Panc1 (cell line): ENCODE data around the gene TBC1D23.

Source experiments
- POLR2AphosphoS5 ChIP-seq: IDR thresholded peaks from 2 replicates; pipeline ENCODE4 v1.6.1; 2012; ENCODE audit warnings: mild to moderate bottlenecking, low read depth, low read length, moderate library complexity
- SIN3A ChIP-seq: IDR thresholded peaks from 2 replicates; pipeline ENCODE4 v1.6.1; 2012; ENCODE audit warnings: low read depth, mild to moderate bottlenecking, low read length, moderate library complexity, borderline replicate concordance; ENCODE audit not compliant: insufficient read depth
- TF ChIP-seq, protein P1 (sequence below): fragments of 450-650 bp; IDR thresholded peaks from 2 replicates; pipeline ENCODE4 v1.5.1; 2017; ENCODE audit warnings: mild to moderate bottlenecking
- TF ChIP-seq, protein P2 (sequence below), 2 experiments: IDR thresholded peaks; 2 replicates each; pipeline ENCODE4 v1.6.1; 2011 to 2012; ENCODE audit warnings: low read depth in 2 of 2, control low read depth in 1 of 2, low read length in 1 of 2, mild to moderate bottlenecking in 1 of 2, moderate library complexity in 1 of 2; ENCODE audit not compliant: insufficient read depth in 1 of 2

DNA sequence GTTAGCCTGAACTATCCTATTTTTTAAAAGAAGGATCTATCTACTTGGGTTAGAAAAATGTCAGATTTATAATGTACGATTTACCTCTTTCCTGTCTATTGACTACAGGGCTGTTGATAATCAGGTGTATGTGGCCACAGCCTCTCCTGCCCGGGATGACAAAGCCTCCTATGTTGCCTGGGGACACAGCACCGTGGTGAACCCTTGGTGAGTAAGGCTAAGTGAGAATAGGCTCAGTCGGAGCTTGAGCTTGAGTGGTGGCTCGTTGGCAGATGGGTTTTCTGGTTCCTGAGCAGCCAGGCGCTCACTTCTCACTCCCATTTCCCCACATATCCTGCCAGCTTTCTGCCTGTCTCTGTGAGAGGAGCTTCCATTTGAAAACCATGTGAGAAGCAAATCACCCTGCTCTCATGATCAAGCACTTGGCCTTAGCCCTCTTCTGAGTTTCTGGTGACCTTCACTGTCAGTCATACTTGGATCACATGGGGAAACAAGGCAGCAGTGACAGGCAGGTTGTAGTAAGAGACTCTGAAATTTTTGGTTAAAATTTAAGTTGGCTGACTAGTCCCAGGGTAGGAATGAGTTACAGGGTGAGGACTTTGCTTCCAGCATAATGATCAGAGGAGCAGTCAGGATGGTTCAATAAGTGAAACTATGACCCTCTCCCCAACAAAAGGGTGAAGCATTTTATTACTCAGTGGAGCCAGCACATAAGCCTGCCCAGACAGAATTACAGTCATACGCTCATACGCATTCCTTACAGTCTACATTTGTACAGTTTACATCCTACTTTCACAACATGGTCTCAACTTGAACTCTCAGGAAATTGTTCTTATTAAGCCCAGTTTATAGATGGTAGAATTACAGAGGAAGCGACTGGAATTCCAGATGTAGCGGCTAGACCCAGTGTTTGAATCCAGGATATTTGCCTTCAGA is 91.8 kb downstream of the TBC1D23 start:
- TF ChIP-seq, protein P1, sequence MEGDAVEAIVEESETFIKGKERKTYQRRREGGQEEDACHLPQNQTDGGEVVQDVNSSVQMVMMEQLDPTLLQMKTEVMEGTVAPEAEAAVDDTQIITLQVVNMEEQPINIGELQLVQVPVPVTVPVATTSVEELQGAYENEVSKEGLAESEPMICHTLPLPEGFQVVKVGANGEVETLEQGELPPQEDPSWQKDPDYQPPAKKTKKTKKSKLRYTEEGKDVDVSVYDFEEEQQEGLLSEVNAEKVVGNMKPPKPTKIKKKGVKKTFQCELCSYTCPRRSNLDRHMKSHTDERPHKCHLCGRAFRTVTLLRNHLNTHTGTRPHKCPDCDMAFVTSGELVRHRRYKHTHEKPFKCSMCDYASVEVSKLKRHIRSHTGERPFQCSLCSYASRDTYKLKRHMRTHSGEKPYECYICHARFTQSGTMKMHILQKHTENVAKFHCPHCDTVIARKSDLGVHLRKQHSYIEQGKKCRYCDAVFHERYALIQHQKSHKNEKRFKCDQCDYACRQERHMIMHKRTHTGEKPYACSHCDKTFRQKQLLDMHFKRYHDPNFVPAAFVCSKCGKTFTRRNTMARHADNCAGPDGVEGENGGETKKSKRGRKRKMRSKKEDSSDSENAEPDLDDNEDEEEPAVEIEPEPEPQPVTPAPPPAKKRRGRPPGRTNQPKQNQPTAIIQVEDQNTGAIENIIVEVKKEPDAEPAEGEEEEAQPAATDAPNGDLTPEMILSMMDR, result no peak
- TF ChIP-seq, protein P2, sequence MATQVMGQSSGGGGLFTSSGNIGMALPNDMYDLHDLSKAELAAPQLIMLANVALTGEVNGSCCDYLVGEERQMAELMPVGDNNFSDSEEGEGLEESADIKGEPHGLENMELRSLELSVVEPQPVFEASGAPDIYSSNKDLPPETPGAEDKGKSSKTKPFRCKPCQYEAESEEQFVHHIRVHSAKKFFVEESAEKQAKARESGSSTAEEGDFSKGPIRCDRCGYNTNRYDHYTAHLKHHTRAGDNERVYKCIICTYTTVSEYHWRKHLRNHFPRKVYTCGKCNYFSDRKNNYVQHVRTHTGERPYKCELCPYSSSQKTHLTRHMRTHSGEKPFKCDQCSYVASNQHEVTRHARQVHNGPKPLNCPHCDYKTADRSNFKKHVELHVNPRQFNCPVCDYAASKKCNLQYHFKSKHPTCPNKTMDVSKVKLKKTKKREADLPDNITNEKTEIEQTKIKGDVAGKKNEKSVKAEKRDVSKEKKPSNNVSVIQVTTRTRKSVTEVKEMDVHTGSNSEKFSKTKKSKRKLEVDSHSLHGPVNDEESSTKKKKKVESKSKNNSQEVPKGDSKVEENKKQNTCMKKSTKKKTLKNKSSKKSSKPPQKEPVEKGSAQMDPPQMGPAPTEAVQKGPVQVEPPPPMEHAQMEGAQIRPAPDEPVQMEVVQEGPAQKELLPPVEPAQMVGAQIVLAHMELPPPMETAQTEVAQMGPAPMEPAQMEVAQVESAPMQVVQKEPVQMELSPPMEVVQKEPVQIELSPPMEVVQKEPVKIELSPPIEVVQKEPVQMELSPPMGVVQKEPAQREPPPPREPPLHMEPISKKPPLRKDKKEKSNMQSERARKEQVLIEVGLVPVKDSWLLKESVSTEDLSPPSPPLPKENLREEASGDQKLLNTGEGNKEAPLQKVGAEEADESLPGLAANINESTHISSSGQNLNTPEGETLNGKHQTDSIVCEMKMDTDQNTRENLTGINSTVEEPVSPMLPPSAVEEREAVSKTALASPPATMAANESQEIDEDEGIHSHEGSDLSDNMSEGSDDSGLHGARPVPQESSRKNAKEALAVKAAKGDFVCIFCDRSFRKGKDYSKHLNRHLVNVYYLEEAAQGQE (IDR thresholded peaks at IDR 0.05; ENCODE audit: insufficient read depth in 1 of 2, low read depth in 2 of 2, low read length in 1 of 2), result no peak
- TF ChIP-seq POLR2AphosphoS5, result no peak
- TF ChIP-seq SIN3A, result no peak
